Ectodermal cell (in vitro differentiated cells): Measurements from ENCODE around the gene C2CD5.

ENCODE experiments used
- H3K27ac ChIP-seq: 2 replicates; pipeline ENCODE4 v1.7.0; 2013; ENCODE audit warnings: mild to moderate bottlenecking, low read depth, low read length; ENCODE audit not compliant: insufficient read depth, poor library complexity, severe bottlenecking
- H3K27me3 ChIP-seq: 2 replicates; pipeline ENCODE4 v1.7.0; 2013; ENCODE audit warnings: mild to moderate bottlenecking, low read length; ENCODE audit not compliant: insufficient read depth, control insufficient read depth, poor library complexity, severe bottlenecking
- H3K36me3 ChIP-seq: one replicate; pipeline ENCODE4 v1.7.0; 2013; ENCODE audit warnings: low read length; ENCODE audit not compliant: control insufficient read depth, insufficient read depth
- H3K4me1 ChIP-seq: one replicate; pipeline ENCODE4 v1.7.0; 2013; ENCODE audit warnings: low read length; ENCODE audit not compliant: control insufficient read depth, insufficient read depth
- H3K4me3 ChIP-seq: 2 replicates; pipeline ENCODE4 v1.7.0; 2013; ENCODE audit warnings: low read depth, low read length, control low read depth; ENCODE audit not compliant: insufficient read depth
- H3K9me3 ChIP-seq: 2 replicates; pipeline ENCODE4 v1.7.0; 2013; ENCODE audit warnings: mild to moderate bottlenecking, low read length, moderate library complexity; ENCODE audit not compliant: control insufficient read depth
- WGBS, 2 experiments: methylation state at CpG; one replicate each; pipeline ENCODE4 v1.1.7; 2013; ENCODE audit warnings: missing lambda C conversion rate in 2 of 2; 5-methylcytosine and 5-hydroxymethylcytosine counted together

Gene C2CD5

DNA sequence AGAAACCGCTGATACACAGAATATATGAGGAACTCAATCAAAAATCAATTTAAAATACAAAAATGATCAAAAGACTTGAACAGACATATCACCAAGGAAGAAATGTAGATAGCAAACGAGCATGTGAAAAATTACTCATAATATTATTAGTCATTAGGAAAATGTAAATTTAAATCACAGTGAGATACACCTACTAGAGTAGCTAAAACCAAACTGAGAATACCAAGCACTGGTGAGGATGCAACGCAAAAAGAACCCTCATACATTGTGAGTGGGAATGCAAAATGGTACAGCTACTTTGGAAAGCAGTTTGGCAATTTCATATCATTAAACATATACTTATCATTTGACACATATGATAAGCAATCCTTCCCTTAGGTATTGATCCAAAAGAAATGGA lies 108.8 kb downstream of the C2CD5 start:
- 85% methylated on average over 2 of the region's 3 CpGs; no CpG with 5 or more reads in 1 of the 2 experiments for WGBS, 2 experiments
- H3K27ac ChIP-seq: no peak overlapping the region
- no peaks in the 10 kb centered on the region for H3K4me1 ChIP-seq
- H3K36me3 ChIP-seq: no peaks in the 10 kb centered on the region
- H3K9me3 ChIP-seq: no peaks in the 10 kb centered on the region
- H3K4me3 ChIP-seq: no peak overlapping the region
- H3K27me3 ChIP-seq: no peaks in the 10 kb centered on the region

DNA sequence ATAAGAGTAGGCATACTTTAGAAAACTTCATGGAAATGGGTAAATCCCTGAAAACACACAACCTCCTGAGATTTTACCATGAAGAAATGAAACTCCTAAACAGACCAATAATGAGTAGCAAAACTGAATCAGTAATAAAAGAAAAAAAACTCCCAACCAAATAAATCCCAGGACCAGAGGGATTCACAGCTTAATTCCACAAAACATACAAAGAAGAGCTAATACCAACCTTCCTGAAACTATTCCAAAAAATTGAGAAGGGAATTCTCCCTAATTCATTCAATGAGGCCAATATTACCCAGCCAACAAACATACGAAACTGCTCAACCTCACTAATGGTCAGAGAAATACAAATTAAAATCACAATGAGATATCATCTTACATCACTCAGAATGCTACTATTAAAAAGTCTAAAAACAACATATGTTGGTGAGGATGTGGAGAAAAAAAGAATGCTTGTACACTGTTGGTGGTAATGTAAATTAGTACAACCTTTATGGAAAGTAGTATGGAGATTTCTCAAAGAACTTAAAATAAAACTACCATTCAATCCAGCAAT lies 112.6 kb downstream of the C2CD5 start:
- H3K4me3 ChIP-seq: no peak overlapping the region
- 62 to 94% methylated on average over 1 of the region's 1 CpG for WGBS, 2 experiments

DNA sequence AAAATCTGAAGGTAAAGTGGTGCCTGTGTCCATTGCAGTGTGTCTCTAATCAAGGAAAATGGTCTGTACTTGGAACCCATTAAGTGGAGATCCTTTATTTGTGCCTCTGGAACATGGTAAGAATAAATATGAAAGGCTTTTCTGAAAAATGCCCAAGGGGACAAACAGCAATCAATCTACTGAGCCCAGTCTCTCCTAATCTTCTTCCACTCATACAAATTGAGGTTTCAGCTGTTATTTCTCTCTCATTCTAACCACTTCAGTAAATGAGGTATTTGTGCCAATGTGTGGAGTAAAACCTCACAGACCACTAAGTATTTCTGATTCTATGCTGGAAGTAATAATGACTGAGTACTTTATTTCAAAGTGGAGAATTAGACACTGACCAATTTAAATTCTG lies 127.5 kb downstream of the C2CD5 start:
- Histone ChIP-seq H3K9me3 (no peaks in the 10 kb centered on the region), H3K27ac (no peak overlapping the region), H3K36me3 (no peaks in the 10 kb centered on the region), H3K27me3 (no peaks in the 10 kb centered on the region), H3K4me3 (no peak overlapping the region), H3K4me1 (no peaks in the 10 kb centered on the region)

More for the DNA sequence above, 112.6 kb downstream of the C2CD5 start:
- H3K27ac ChIP-seq: no peak overlapping the region
- no peaks in the 10 kb centered on the region for H3K36me3 ChIP-seq
- H3K9me3 ChIP-seq: no peaks in the 10 kb centered on the region
- H3K27me3 ChIP-seq: no peaks in the 10 kb centered on the region
- no peaks in the 10 kb centered on the region for H3K4me1 ChIP-seq

DNA sequence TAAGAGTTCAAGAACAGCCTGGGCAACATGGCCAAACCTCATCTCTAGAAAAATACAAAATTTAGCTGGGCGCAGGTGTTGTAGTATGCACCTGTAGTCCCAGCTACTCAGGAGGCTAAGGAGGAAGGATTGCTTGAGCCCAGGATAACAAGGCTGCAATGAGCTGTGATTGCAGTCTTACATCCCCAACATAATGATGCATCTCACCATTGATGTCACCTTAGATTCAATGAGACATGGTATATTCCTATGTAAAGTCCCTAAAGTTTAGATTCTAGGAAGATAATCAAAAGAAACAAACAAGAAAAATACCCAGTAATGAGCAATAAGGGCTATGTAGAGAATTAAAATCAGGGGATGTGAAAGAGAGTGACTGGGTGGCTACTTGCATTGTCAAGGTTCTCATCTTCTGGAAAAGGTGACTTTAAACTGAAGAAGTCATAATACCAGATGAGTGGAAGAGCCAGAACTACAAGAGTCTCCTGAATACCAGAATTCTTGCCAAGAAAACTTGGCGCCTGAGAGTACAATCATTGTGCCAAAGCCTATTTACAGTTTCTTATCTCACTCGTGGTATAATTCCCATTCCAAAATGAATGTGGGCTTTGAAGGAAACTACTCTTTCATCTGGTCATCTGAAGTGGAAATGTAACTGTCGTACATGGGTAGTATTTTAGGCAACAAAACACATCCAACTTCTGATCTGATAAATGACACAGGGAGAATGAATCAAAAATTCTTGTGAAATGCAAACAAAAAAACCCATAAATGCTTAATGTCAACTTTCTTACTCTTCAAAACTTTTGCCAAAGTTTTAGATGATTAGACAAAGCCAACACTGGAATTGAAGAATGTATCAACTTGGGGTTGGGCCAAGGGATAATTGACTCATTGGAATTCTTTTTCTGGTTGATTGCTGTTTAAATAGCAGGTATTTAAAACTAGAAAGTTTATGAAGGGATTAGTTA lies 128.7 kb downstream of the C2CD5 start:
- WGBS, 2 experiments: 92 to 94% methylated on average over 3 to 4 of the region's 4 CpGs
- no peaks in the 10 kb centered on the region for H3K27me3 ChIP-seq
- no peak overlapping the region for H3K4me3 ChIP-seq
- no peaks in the 10 kb centered on the region for H3K36me3 ChIP-seq
- no peaks in the 10 kb centered on the region for H3K9me3 ChIP-seq
- H3K27ac ChIP-seq: no peak overlapping the region
- H3K4me1 ChIP-seq: no peaks in the 10 kb centered on the region

DNA sequence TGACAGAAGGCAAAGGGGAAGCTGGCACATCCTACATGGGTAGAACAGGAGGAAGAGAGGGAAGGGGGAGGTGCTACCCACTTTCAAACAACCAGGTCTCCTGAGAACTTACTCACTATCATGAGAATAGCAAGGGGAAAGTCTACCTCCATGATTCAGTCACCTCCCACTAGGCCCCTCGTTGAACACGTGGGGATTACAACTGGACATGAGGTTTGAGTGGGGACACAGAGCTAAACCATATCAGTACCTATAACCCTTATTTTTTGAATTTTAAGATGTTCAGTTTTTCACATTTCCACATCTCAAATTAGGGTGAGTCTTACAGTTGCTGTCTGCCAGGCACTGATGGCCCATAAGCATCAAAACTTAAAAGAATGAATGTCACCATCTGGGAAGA lies 129.6 kb downstream of the C2CD5 start:
- no peak overlapping the region for H3K27ac ChIP-seq
- WGBS, 2 experiments: 88 to 93% methylated on average over 2 of the region's 2 CpGs
- no peak overlapping the region for H3K4me3 ChIP-seq
- H3K36me3 ChIP-seq: no peaks in the 10 kb centered on the region
- no peaks in the 10 kb centered on the region for H3K9me3 ChIP-seq
- H3K4me1 ChIP-seq: no peaks in the 10 kb centered on the region
- H3K27me3 ChIP-seq: no peaks in the 10 kb centered on the region

DNA sequence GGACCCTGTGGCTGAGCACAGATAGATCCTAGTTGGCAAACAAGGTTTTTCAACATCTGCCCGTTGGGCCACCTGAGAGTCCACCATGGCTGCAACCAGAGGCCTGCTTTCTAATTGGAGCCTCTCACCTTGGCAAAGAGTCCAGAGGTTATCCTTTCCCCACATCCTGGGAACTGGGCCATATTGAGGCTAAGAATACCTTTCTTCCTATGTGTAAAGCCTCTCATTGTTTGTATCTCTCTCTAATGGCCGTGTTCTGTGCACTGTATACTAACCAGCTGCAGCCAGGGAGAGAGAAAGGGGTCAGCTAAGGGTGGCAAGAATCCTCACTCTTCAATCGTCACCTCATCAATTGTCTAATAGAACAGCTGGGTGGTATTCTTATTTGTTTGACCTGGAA lies 130.8 kb downstream of the C2CD5 start:
- H3K27me3 ChIP-seq: no peaks in the 10 kb centered on the region
- 93 to 97% methylated on average over 2 to 3 of the region's 3 CpGs for WGBS, 2 experiments
- no peak overlapping the region for H3K4me3 ChIP-seq
- H3K9me3 ChIP-seq: no peaks in the 10 kb centered on the region
- no peaks in the 10 kb centered on the region for H3K4me1 ChIP-seq
- H3K27ac ChIP-seq: no peak overlapping the region
- H3K36me3 ChIP-seq: no peaks in the 10 kb centered on the region

DNA sequence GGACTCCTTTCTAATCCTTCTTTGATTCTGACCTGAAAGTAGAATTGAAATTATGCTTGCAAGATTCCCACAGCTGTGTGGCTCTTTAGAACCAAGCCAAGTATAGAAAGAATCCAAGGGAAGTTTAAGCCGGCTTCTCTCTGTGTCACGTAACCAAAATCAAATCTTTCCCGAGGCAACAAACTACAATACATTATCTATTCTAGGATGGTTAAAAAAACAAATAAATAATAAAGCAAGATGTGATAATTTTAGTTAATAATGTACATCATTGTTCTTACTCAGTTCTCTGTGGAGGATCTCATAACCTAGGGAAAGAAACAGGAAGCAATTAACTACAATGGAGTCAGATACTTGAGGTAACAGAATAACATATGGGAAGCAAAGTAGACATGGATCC lies 131.8 kb downstream of the C2CD5 start:
- 92% methylated on average over 3 of the region's 3 CpGs; no CpG with 5 or more reads in 1 of the 2 experiments for WGBS, 2 experiments
- Histone ChIP-seq H3K36me3 (no peaks in the 10 kb centered on the region), H3K4me3 (no peak overlapping the region), H3K27me3 (no peaks in the 10 kb centered on the region), H3K9me3 (no peaks in the 10 kb centered on the region), H3K27ac (no peak overlapping the region), H3K4me1 (no peaks in the 10 kb centered on the region)

DNA sequence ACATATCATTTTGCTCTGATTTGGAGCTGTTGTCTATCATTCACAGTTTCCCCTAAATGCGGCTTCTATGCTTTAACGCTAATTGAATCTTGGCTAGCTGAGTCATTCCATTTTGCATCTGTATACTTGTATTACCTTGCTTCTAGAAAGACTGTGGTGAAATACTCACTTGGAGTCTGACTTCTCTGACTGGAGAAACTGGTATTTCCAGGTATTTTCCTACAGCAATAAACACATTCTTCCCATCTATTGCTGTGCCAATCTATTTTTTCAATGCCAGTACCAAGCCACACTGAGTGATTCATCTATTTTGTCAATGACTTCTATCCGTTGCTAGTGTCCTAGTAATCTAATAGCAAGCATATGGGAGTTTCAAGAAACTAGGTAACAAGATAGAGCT lies 133.9 kb downstream of the C2CD5 start:
- Histone ChIP-seq H3K9me3 (no peaks in the 10 kb centered on the region), H3K4me1 (no peaks in the 10 kb centered on the region), H3K4me3 (no peak overlapping the region), H3K27ac (no peak overlapping the region), H3K36me3 (no peaks in the 10 kb centered on the region), H3K27me3 (no peaks in the 10 kb centered on the region)
- WGBS, 2 experiments: 92 to 94% methylated on average over 2 to 3 of the region's 3 CpGs

DNA sequence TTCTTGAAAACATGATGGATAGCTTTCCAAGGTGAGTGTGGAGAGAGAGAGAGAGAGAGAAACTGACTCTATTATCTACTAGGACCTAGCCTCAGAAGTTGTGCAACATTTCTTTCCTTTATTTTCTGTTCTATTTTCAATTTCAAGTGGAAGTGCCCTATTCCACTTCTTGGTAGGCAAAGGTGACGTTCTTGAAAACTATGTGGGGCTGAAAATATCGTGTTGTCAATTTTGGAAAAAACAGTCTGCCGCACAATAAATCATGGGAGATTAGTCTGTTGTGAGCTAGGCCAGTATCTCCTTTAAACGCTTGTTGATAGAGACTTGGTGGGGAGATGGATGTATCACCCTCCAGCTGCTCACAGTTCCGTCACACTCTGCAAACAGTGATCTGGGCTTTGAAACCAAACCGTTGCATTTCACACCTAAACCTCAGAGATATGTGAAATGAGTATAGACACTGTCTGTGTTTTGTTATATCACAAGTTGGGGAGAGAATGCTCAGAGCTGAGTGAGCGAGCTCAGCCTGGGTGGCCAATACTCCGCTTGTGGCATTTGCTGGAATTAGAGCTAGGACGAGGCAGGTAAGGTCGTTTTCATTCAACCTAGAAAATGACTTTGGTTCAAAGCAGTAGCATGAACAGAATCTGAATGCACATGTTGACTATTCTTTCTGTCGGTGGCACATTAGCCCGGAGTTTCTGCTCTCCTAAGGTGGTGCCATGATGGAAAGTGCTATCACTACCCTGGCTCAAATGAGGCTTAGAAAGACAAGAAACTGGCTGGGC lies 134.8 kb downstream of the C2CD5 start:
- Histone ChIP-seq H3K9me3 (no peaks in the 10 kb centered on the region), H3K27ac (no peak overlapping the region), H3K36me3 (no peaks in the 10 kb centered on the region), H3K4me1 (no peaks in the 10 kb centered on the region), H3K4me3 (no peak overlapping the region), H3K27me3 (no peaks in the 10 kb centered on the region)
- 93 to 95% methylated on average over 12 of the region's 12 CpGs for WGBS, 2 experiments
